NCI-H1048 (cell line): ENCODE data around the gene TAF1C.

Experiments used
- DNase-seq: peaks from one replicate; lab custom pipeline; 2025; lab: John Stamatoyannopoulos, UW

The TAF1C gene

GRCh38 chr16:84183911-84184591 is 2.8 kb downstream of the TAF1C start:
- DNase-seq, result no peak

GRCh38 chr16:84183572-84183875 is 3.3 kb downstream of the TAF1C start:
- no peak for DNase-seq

GRCh38 chr16:84182680-84183571 is 3.9 kb downstream of the TAF1C start:
- no peak for DNase-seq

- DNase-seq, result no peak
Observed at GRCh38 chr16:84182104-84182503, 4.8 kb downstream of the TAF1C start.

- DNase-seq, result no peak
Observed at GRCh38 chr16:84181144-84181915, 5.5 kb downstream of the TAF1C start.

- no peak for DNase-seq
Observed at GRCh38 chr16:84180519-84181140, 6.2 kb downstream of the TAF1C start.

GRCh38 chr16:84179612-84180320 is 7.1 kb downstream of the TAF1C start:
- no peak for DNase-seq

- DNase-seq, result no peak
Observed at GRCh38 chr16:84178892-84179611, 7.8 kb downstream of the TAF1C start.

GRCh38 chr16:84178146-84178765 is 8.6 kb downstream of the TAF1C start:
- no peak for DNase-seq

GRCh38 chr16:84177741-84178073 is 9.2 kb downstream of the TAF1C start:
- no peak for DNase-seq

GRCh38 chr16:84176192-84177053 is 10.4 kb downstream of the TAF1C start:
- no peak for DNase-seq

- no peak for DNase-seq
Observed at GRCh38 chr16:84175350-84176081, 11.3 kb downstream of the TAF1C start.

- DNase-seq, result no peak
Observed at GRCh38 chr16:84174396-84174795, 12.5 kb downstream of the TAF1C start.

GRCh38 chr16:84169765-84170310 is 17.0 kb downstream of the TAF1C start:
- no peak for DNase-seq

GRCh38 chr16:84166796-84167695 is 19.8 kb downstream of the TAF1C start:
- DNase-seq, result no peak

- DNase-seq, result no peak
Observed at GRCh38 chr16:84165746-84166145, 21.1 kb downstream of the TAF1C start.

- no peak for DNase-seq
Observed at GRCh38 chr16:84161801-84162200, 25.1 kb downstream of the TAF1C start.

GRCh38 chr16:84161037-84161436 is 25.8 kb downstream of the TAF1C start:
- DNase-seq, result no peak
